IPS-20b (cell line): ENCODE data around the gene SEMA6A.
"Not testable (repeated sequence)": the region's sequence is repeated elsewhere in the genome, so short reads cannot be mapped to it uniquely, and the experiment has no call there.

Experiments used
- H3K27ac ChIP-seq: one replicate; pipeline ENCODE4 v1.5.1; 2013; ENCODE audit warnings: low read length
- H3K27me3 ChIP-seq: 2 replicates; pipeline ENCODE4 v1.6.1; 2013; ENCODE audit warnings: mild to moderate bottlenecking, low read length, inconsistent platforms; ENCODE audit not compliant: insufficient read depth
- H3K36me3 ChIP-seq: 2 replicates; pipeline ENCODE4 v1.6.1; 2013; ENCODE audit warnings: low read depth, mild to moderate bottlenecking, inconsistent platforms, low read length, moderate library complexity; ENCODE audit not compliant: insufficient read depth
- H3K4me1 ChIP-seq: 2 replicates; pipeline ENCODE4 v1.6.1; 2013; ENCODE audit warnings: mild to moderate bottlenecking, control low read depth, inconsistent platforms, low read length, moderate library complexity; ENCODE audit not compliant: insufficient read depth
- H3K4me3 ChIP-seq: 2 replicates; pipeline ENCODE4 v1.5.1; 2013; ENCODE audit warnings: mild to moderate bottlenecking, low read length, inconsistent platforms
- H3K9ac ChIP-seq: 2 replicates; pipeline ENCODE4 v1.6.1; 2013; ENCODE audit warnings: low read depth, mild to moderate bottlenecking, inconsistent platforms, low read length, moderate library complexity
- H3K9me3 ChIP-seq: 2 replicates; pipeline ENCODE4 v1.6.1; 2013; ENCODE audit warnings: mild to moderate bottlenecking, low read depth, low read length, inconsistent platforms; ENCODE audit not compliant: insufficient read depth

Gene SEMA6A

DNA sequence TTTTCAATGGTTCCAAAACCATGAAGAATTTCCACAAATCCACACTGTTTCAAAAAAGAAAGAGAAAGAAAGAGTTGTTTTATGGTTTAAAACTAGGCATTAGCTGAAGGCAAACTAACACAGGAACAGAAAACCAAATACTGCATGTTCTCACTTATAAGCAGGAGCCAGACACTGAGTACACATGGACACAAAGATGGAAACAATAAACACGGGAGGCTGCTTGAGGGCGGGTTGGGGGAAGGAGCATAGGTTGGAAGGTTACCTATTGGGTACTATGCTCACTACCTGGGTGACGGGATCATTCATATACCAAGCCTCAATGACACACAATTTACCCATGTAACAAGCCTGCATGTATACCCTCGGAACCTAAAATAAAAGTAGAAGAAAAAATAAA lies 45.0 kb downstream of the SEMA6A start:
- no peak overlapping the region for H3K27ac ChIP-seq
- peaks cover 74% of the 10 kb centered on the region for H3K4me1 ChIP-seq
- no peaks in the 10 kb centered on the region for H3K9me3 ChIP-seq
- H3K36me3 ChIP-seq, result 0 out of 2 replicates have a peak, but pooled peaks cover 3% of the 10 kb centered on the region
- no peak overlapping the region for H3K4me3 ChIP-seq
- no peak overlapping the region for H3K9ac ChIP-seq
- no peaks in the 10 kb centered on the region for H3K27me3 ChIP-seq

DNA sequence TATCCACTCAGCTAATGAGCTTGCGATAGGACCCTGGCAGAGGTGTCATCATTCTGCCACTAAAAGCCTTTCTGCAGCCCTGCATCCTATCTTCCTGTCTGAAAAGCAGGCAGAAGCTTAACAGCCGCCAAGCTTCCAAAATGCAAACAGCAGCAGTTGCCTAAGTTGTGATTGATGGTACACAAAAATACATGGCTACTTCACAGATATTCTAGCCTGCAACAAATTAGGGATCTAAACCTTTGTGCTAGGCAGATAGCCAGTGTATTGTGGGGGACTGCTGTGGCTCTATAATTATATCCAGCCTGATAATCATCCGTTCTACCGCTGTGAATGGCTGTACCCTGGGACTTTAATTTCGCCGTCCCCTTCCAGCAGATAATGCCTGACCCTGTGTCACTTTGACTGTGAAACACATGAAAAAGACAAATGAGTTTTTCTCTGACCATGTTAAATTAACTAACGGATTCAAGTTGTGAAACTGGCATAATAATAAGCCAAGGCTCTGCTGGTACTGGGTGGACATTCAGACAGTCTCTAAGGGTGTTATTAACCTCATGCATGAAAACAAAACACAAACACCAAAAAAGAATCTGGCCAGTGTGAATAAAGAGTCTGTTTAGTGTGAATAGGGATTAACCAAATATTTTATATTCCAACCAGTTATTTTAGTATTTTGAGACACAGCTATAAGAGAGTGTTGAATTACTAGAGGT lies 45.9 kb downstream of the SEMA6A start:
- no peak overlapping the region; the same call in 1 of the 2 replicates for H3K4me3 ChIP-seq
- no peaks in the 10 kb centered on the region for H3K36me3 ChIP-seq
- H3K9me3 ChIP-seq, result no peaks in the 10 kb centered on the region
- H3K27me3 ChIP-seq, result no peaks in the 10 kb centered on the region
- H3K27ac ChIP-seq, result no peak overlapping the region
- peaks cover 65% of the 10 kb centered on the region for H3K4me1 ChIP-seq
- no peak overlapping the region for H3K9ac ChIP-seq

DNA sequence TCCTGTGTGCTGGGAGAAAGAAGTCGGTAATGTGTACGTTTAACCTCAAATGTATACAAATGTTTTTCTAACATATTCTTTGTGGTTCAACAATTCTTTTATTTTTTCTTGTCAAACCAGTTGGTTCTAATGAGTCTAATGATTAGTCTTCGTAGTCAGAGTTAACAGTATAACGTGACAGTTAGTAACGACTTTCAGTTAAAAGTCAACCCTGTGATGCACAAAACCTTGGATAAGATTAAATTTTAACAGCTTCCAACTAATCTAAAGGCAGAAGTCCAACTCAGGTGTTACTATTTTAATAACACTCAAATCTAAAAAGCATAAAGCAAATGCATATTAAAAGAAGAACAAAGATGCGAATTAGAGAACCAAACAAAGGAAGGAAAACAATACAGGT lies 47.0 kb downstream of the SEMA6A start:
- Histone ChIP-seq H3K9me3 (no peaks in the 10 kb centered on the region), H3K27ac (no peak overlapping the region), H3K4me1 (peaks cover 59% of the 10 kb centered on the region), H3K36me3 (no peaks in the 10 kb centered on the region; the same call in 1 of the 2 replicates), H3K27me3 (no peaks in the 10 kb centered on the region), H3K9ac (no peak overlapping the region), H3K4me3 (peak overlapping the region; percentile 6; the same call in 1 of the 2 replicates)

DNA sequence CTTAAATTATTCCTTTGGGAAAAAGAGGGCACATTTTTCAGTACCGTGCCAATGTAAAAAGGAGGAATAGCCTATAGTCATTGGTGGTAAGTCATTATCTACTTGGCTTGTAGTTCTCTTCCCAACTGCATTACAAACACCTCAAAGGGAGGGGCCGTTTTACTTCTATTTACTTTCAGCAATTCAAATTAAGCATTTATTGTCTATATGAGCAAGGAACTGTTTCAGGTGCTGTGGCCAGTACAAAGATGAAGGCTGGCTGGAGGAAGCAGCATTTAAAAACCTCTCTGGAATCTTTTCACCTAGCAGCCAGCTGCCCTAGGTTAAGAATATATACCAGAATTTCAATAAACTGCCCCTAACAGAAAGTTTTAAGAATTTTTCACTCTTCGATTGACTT lies 48.9 kb downstream of the SEMA6A start:
- Histone ChIP-seq H3K9me3 (no peaks in the 10 kb centered on the region), H3K4me1 (peaks cover 59% of the 10 kb centered on the region), H3K9ac (no peak overlapping the region), H3K27me3 (no peaks in the 10 kb centered on the region), H3K27ac (no peak overlapping the region), H3K4me3 (no peak overlapping the region), H3K36me3 (peaks cover 8% of the 10 kb centered on the region; the same call in 1 of the 2 replicates)

DNA sequence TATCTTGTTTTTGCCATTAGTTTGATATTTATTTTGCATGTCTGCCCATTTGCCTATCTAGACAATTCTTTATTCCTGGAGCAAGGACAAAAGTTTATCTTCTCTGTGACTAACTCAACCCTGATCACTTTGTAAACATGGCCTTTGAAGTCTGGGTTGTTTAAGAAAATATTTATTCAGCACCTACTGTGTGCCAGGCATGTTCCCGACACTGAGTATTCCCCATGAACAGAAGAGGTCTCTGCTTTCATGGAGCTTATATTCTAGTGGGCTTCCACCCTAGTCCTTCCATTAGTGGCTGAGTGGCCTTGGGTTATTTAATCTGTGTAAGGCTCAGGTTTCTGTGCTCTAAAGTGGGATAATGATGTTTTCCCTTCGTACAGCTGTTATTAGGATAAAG lies 49.7 kb downstream of the SEMA6A start:
- Histone ChIP-seq H3K9me3 (no peaks in the 10 kb centered on the region), H3K27ac (no peak overlapping the region), H3K27me3 (no peaks in the 10 kb centered on the region), H3K36me3 (peaks cover 8% of the 10 kb centered on the region; the same call in 1 of the 2 replicates), H3K9ac (no peak overlapping the region), H3K4me1 (peaks cover 55% of the 10 kb centered on the region), H3K4me3 (no peak overlapping the region)

DNA sequence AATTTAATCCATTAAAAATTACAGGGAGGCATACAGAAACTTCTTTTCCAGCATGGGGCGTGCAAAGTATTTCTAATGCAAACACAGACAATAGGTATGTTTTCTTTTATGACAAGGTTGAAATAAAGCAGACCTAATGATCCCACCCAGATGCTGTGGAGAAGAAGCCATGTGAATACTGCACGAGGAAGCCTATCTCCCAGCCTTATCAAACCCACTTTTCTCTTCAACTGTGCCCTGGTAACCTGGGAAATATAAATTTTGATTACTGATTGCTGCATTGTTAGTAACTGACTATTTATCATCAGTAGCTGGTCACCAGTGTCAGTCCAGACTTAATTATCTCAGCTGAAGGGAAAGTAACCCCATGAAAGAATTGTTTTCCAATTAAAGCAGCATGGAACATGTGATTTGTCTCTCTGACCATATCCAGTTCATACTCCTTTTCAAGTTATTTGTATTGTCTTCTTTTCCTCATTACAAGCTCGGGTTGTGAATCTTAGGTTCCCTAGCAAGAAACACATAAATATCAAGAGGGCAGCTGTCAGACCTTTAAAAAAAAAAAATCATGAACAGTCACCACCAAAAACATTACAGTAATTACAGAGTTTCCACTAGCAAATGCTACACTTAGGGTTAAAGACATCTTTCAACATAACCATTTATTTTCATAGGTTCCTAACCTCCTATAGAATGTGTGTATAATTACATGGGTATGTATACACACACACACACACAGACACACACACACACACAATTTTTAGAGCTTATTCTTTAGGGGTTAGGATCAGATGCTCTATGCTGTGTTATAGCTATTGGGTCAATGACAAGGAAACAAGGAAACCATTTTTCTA lies 50.3 kb downstream of the SEMA6A start:
- Histone ChIP-seq H3K27ac (no peak overlapping the region), H3K4me3 (no peak overlapping the region), H3K36me3 (peaks cover 8% of the 10 kb centered on the region; the same call in 1 of the 2 replicates), H3K27me3 (no peaks in the 10 kb centered on the region), H3K4me1 (peaks cover 55% of the 10 kb centered on the region), H3K9ac (no peak overlapping the region), H3K9me3 (no peaks in the 10 kb centered on the region)

DNA sequence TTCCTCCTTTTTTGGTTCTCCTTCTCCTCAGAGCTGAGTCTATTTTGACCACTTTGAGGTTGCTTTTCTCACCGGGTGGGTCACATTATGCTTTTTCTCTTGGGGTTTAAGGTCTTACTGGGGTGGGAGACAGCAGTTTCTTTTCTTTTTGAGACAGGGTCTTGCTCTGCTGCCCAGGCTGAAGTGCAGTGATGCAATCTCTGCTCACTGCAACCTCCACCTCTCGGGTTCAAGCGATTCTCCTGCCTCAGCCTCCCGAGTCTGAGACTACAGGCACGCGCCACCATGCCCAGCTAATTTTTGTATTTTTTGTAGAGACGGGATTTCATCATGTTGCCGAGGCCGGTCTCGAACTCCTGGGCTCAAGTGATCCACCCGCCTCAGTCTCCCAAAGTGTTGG lies 51.4 kb downstream of the SEMA6A start:
- not testable (repeated sequence) for H3K4me3 ChIP-seq, H3K9me3 ChIP-seq, H3K27me3 ChIP-seq, H3K27ac ChIP-seq, H3K9ac ChIP-seq
- Histone ChIP-seq H3K36me3 (peaks cover 10% of the 10 kb centered on the region; the same call in 1 of the 2 replicates), H3K4me1 (peaks cover 52% of the 10 kb centered on the region)

DNA sequence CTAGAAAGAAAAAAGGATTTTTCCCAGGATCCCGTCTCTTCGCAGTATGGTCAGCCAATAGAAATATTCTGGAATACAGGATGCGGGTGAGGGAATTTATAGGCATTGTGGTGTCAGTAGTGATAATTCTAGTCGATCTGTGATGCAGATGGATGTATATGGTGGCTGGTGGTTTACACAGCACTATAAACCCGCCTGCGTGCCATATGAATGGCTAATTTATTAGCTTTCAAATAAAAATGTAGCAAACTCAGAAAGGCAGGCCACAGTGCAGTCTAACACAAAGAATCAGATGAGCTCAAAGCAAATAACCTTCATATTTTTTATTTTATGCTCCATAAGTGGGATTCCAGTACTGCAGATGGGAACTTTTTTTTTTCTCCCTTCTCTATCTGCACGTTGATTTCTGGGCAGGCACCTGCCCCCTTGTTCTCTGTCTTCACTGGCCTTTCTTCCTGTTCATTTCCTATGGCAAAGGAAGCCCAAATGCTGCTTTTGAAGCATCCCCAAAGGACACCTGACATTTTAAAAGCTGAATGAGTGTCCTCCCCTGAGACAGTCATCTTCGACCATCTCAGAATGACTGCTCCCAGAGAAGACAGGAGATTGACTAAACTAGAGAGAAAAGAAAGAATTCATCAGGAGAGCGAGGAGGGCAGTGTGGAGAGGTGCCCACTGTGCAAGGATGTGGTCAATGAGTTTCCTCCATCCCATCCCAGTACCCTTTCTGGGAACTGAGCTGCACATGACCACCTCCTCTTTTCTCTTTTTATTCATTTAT lies 52.1 kb downstream of the SEMA6A start:
- Histone ChIP-seq H3K9ac (no peak overlapping the region), H3K27ac (no peak overlapping the region), H3K4me1 (peaks cover 50% of the 10 kb centered on the region), H3K27me3 (no peaks in the 10 kb centered on the region), H3K4me3 (no peak overlapping the region), H3K36me3 (peaks cover 17% of the 10 kb centered on the region), H3K9me3 (no peaks in the 10 kb centered on the region)

DNA sequence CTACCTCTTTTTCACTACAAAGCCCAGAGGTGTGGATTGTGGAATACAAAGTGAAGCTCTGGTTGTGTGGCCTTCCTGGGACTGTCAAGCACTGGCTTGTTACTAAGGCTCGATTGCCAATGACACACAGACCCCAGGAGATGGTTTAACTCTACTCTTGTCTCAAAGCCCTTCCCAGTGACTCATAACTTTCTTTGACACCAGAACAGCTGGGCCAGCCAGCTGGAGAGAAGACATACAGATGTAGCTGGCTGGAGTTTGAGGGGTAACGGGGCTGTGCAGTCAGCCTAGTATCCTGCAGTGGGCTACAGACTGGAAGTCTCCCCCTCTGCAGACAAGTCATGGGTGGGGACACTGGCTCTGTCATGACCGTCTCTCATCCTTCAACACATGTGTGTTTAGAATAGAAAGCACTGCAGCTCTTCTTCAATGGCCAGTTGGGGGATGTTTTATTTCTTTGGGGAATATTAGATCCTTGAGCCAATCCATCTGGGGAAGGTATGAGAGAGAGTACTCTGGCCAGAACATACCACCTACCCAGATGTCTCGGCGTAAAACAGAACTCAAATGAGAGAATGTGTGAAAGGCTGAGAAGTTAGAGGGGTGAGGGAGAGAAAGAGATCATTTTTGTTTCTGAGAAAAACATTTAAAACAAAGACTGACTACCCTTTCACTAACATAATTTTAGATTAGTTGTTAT lies 53.3 kb downstream of the SEMA6A start:
- H3K27me3 ChIP-seq, result no peaks in the 10 kb centered on the region
- no peak overlapping the region for H3K9ac ChIP-seq
- peaks cover 44% of the 10 kb centered on the region for H3K4me1 ChIP-seq
- no peak overlapping the region for H3K4me3 ChIP-seq
- H3K27ac ChIP-seq, result no peak overlapping the region
- no peaks in the 10 kb centered on the region for H3K9me3 ChIP-seq
- H3K36me3 ChIP-seq, result peaks cover 20% of the 10 kb centered on the region

DNA sequence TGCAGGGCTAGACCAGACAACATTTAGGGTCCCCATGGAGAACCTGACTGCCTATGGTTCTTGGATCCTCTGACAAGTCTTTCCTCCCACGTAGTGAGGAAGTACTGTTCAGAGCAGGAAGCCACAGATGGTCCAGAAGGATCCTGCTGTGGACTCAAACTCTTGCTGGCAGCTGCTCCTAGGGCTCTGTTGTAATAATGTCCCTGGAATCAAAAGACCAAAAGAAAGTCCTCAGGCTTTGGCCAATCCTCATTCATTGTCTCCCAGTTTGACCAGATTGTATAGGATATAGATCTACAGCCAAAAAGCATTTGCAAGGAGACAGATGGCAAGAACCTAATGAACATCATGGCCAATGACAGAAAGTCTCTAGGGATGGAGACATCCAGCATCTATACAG lies 53.9 kb downstream of the SEMA6A start:
- Histone ChIP-seq H3K9ac (no peak overlapping the region), H3K4me3 (no peak overlapping the region), H3K27me3 (no peaks in the 10 kb centered on the region), H3K36me3 (peaks cover 20% of the 10 kb centered on the region), H3K9me3 (no peaks in the 10 kb centered on the region), H3K4me1 (peaks cover 45% of the 10 kb centered on the region), H3K27ac (no peak overlapping the region)

DNA sequence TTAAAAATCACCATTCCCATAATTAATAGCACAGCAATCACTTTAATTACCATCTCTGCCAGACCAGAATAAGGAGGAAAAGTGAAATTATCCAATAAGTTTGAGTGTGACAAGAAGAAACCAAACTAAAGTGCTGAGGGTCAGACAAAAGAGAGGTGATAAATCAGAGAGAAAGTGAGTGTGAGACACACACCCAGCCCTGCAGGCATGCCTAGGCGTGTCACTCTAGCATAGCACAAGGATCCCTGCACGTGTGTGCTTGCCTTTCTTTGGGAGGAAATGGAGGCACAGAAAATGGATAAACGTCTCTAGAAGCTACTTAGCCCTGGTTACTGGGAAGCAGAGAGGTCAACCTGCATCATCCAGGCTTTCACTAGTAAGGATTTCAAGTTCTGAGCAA lies 56.2 kb downstream of the SEMA6A start:
- H3K4me1 ChIP-seq, result peaks cover 45% of the 10 kb centered on the region
- H3K9me3 ChIP-seq, result no peaks in the 10 kb centered on the region
- peaks cover 20% of the 10 kb centered on the region for H3K36me3 ChIP-seq
- H3K27me3 ChIP-seq, result no peaks in the 10 kb centered on the region
- peak overlapping the region; percentile 23 for H3K9ac ChIP-seq
- H3K27ac ChIP-seq, result no peak overlapping the region
- H3K4me3 ChIP-seq, result no peak overlapping the region
